HCT116 (cell line): Measurements from ENCODE around the gene TRMT2A.

Source experiments
- CEBPB ChIP-seq: IDR thresholded peaks from 2 replicates; pipeline ENCODE4 v1.6.1; 2012; ENCODE audit warnings: low read depth
- EZH2 ChIP-seq: fragments of 200-600 bp; sonication (generic); IDR thresholded peaks from 2 replicates; pipeline ENCODE4 v1.6.1; 2017; ENCODE audit warnings: antibody characterized with exemption, mixed run types
- EZH2phosphoT487 ChIP-seq: fragments of 200-600 bp; IDR thresholded peaks from 2 replicates; pipeline ENCODE4 v1.6.1; 2018; ENCODE audit warnings: antibody characterized with exemption, borderline replicate concordance
- JUND ChIP-seq: IDR thresholded peaks from 2 replicates; pipeline ENCODE4 v1.6.1; 2012
- POLR2A ChIP-seq: IDR thresholded peaks from 2 replicates; pipeline ENCODE4 v1.7.0; 2011; ENCODE audit warnings: borderline replicate concordance; ENCODE audit not compliant: insufficient read depth, insufficient read length; ENCODE audit errors: extremely low read depth
- RAD21 ChIP-seq: IDR thresholded peaks from 2 replicates; pipeline ENCODE4 v1.6.1; 2012; ENCODE audit warnings: low read depth, mild to moderate bottlenecking
- YY1 ChIP-seq: IDR thresholded peaks from 2 replicates; pipeline ENCODE4 v1.6.1; 2011; ENCODE audit warnings: low read length, low read depth, moderate library complexity, mild to moderate bottlenecking; ENCODE audit not compliant: insufficient replicate concordance; ENCODE audit errors: extremely low read depth
- TF ChIP-seq, protein P1 (sequence below), 3 experiments: fragments of 200-600 bp in 1 of 3; sonication (generic) in 1 of 3; IDR thresholded peaks in 2 of 3; conservative IDR thresholded peaks in 1 of 3; 2 replicates each; pipeline ENCODE4 v1.5.1; 2012 to 2017; ENCODE audit warnings: low read depth in 2 of 3, low read length in 2 of 3, antibody characterized with exemption in 1 of 3, borderline replicate concordance in 1 of 3, control low read depth in 1 of 3, mild to moderate bottlenecking in 1 of 3, mixed read lengths in 1 of 3, mixed run types in 1 of 3, moderate library complexity in 1 of 3; ENCODE audit not compliant: insufficient read depth in 1 of 3
- TF ChIP-seq, protein P2 (sequence below): IDR thresholded peaks from 2 replicates; pipeline ENCODE4 v1.6.1; 2012

DNA sequence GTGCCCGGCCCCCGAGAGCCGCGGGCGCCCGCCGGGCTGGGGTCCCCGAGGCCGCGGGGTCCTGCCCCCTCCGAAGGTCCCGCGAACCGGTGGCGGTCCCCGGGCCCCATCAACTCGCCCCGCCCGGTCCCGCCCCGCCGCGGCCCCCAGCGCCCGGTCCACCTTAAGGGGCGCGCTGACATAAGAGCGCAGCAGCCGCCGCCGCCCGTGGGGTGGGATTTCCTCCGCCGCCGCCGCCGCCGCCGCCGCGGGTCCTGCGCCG lies 14.5 kb upstream of the TRMT2A start, which contains the start of gene ZDHHC8:
- TF ChIP-seq, protein P1, sequence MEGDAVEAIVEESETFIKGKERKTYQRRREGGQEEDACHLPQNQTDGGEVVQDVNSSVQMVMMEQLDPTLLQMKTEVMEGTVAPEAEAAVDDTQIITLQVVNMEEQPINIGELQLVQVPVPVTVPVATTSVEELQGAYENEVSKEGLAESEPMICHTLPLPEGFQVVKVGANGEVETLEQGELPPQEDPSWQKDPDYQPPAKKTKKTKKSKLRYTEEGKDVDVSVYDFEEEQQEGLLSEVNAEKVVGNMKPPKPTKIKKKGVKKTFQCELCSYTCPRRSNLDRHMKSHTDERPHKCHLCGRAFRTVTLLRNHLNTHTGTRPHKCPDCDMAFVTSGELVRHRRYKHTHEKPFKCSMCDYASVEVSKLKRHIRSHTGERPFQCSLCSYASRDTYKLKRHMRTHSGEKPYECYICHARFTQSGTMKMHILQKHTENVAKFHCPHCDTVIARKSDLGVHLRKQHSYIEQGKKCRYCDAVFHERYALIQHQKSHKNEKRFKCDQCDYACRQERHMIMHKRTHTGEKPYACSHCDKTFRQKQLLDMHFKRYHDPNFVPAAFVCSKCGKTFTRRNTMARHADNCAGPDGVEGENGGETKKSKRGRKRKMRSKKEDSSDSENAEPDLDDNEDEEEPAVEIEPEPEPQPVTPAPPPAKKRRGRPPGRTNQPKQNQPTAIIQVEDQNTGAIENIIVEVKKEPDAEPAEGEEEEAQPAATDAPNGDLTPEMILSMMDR (IDR thresholded peaks at IDR 0.05 in 2 of 3, conservative IDR thresholded peaks at IDR 0.05 in 1 of 3; ENCODE audit: borderline replicate concordance in 1 of 3, insufficient read depth in 1 of 3, low read depth in 2 of 3, low read length in 2 of 3), result no peak
- TF ChIP-seq RAD21 (no peak), POLR2A (no peak), JUND (no peak), EZH2 (no peak), YY1 (no peak), CEBPB (no peak), EZH2phosphoT487 (no peak)
- TF ChIP-seq, protein P2, sequence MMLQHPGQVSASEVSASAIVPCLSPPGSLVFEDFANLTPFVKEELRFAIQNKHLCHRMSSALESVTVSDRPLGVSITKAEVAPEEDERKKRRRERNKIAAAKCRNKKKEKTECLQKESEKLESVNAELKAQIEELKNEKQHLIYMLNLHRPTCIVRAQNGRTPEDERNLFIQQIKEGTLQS, result no peak
